ENCODE results near the gene LRRC9.

Gene LRRC9

GRCh38 chr14:60102389-60102788, 182.4 kb downstream of the LRRC9 start:
- DNase-seq (ENCODE audit: low read depth): peak; percentile 85
- TF ChIP-seq CTCF (IDR thresholded peaks at IDR 0.05; ENCODE audit: low read length, missing control alignments): no peak
- no peak overlapping the region for H3K4me3 ChIP-seq (replicated peaks; ENCODE audit: low read depth, low read length)

DNA sequence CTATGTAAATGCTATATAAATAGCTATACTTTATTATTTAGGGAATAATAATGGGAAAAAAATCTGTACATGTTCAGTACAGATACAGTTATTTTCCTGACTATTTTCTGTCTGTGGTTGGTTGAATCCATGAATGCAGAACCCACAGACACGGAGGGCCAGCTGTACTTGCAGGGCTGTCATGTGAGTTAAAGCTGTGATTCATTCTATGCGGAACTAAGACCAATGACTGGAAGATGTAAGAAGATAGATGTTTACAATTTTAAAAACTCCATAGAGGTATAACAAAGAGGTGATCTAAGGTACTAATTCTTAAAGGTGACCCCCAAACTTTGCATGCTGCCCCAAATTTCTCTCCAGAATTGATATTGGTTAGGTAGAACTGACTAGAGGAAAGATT, 186.4 kb downstream of the LRRC9 start:
- DNase-seq (ENCODE audit: low read depth): peak; percentile 51
- H3K4me3 ChIP-seq (replicated peaks; ENCODE audit: low read depth, low read length): no peak overlapping the region
- TF ChIP-seq CTCF (IDR thresholded peaks at IDR 0.05; ENCODE audit: low read length, missing control alignments): no peak

- no peak for TF ChIP-seq CTCF (IDR thresholded peaks at IDR 0.05; ENCODE audit: low read length, missing control alignments)
- no peak overlapping the region for H3K4me3 ChIP-seq (replicated peaks; ENCODE audit: low read depth, low read length)
- no peak for DNase-seq (ENCODE audit: low read depth)
Observed at GRCh38 chr14:60107477-60107876, 187.5 kb downstream of the LRRC9 start.

DNA sequence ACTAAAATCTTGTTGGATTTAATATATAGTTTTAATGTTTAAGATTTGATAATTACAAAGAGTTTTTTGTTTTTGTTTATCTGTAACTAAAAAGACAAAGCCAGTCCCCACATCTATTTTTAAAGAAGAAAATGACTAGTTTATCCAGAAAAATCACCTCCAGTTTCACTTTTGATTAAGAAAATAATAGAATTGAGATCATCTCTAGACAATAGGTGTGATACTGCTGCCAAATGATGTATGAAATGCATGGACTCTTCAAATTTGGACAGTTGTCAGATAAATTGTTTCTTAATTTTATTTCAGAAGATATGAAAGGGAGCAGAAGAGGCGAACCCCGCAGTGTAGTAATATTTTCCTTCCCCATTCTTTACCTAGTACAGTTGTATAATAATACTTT, 191.8 kb downstream of the LRRC9 start:
- no peak for TF ChIP-seq CTCF (IDR thresholded peaks at IDR 0.05; ENCODE audit: low read length, missing control alignments)
- no peak for DNase-seq (ENCODE audit: low read depth)
- H3K4me3 ChIP-seq (replicated peaks; ENCODE audit: low read depth, low read length): no peak overlapping the region

Measured in fibroblast of pulmonary artery (primary cell).